Loucy (cell line): Measurements from ENCODE around the gene AKAP13.
"Not testable (repeated sequence)": the region's sequence is repeated elsewhere in the genome, so short reads cannot be mapped to it uniquely, and the experiment has no call there.

Source experiments
- H2AFZ ChIP-seq: fragments of 200-600 bp; sonication (generic); 2 replicates; pipeline ENCODE4 v1.6.0; 2016; ENCODE audit warnings: antibody characterized with exemption, mild to moderate bottlenecking, low read length, moderate library complexity
- H3F3A ChIP-seq: fragments of 200-600 bp; 2 replicates; pipeline ENCODE4 v1.6.0; 2016; ENCODE audit warnings: antibody characterized with exemption, low read depth, mild to moderate bottlenecking
- H3K27me3 ChIP-seq: fragments of 200-600 bp; sonication (generic); 2 replicates; pipeline ENCODE4 v1.6.1; 2014; ENCODE audit warnings: low read length, mild to moderate bottlenecking; ENCODE audit not compliant: insufficient read depth, poor library complexity, severe bottlenecking
- H3K36me3 ChIP-seq: fragments of 200-600 bp; sonication (generic); 2 replicates; pipeline ENCODE4 v1.6.1; 2016; ENCODE audit warnings: low read length; ENCODE audit not compliant: insufficient read depth
- H3K4me1 ChIP-seq: fragments of 200-600 bp; sonication (generic); 2 replicates; pipeline ENCODE4 v1.5.1; 2014; ENCODE audit warnings: low read length, mild to moderate bottlenecking; ENCODE audit not compliant: insufficient read depth, poor library complexity, severe bottlenecking
- H3K4me2 ChIP-seq: fragments of 200-600 bp; sonication (generic); 2 replicates; pipeline ENCODE4 v1.6.0; 2014; ENCODE audit warnings: antibody characterized with exemption, low read length, low read depth, mild to moderate bottlenecking; ENCODE audit not compliant: poor library complexity, severe bottlenecking
- H3K4me3 ChIP-seq: fragments of 200-600 bp; sonication (generic); 2 replicates; pipeline ENCODE4 v1.5.1; 2014; ENCODE audit warnings: low read length, mild to moderate bottlenecking, mixed read lengths; ENCODE audit not compliant: poor library complexity, severe bottlenecking
- H3K79me2 ChIP-seq: fragments of 200-600 bp; sonication (generic); 2 replicates; pipeline ENCODE4 v1.6.1; 2014; ENCODE audit warnings: low read length; ENCODE audit not compliant: insufficient read depth
- H3K9ac ChIP-seq: fragments of 200-600 bp; sonication (generic); 2 replicates; pipeline ENCODE4 v1.6.0; 2014; ENCODE audit warnings: mild to moderate bottlenecking, low read depth, low read length, moderate library complexity; ENCODE audit not compliant: poor library complexity, severe bottlenecking
- H3K9me2 ChIP-seq: fragments of 200-600 bp; sonication (generic); replicated peaks from 2 replicates; pipeline ENCODE4 v1.6.1; 2016; ENCODE audit warnings: low read depth, low read length, mixed read lengths
- H3K9me3 ChIP-seq: fragments of 200-600 bp; sonication (generic); 2 replicates; pipeline ENCODE4 v1.6.1; 2014; ENCODE audit warnings: mild to moderate bottlenecking, antibody characterized with exemption, low read length, low read depth; ENCODE audit not compliant: insufficient read depth
- H4K20me1 ChIP-seq: fragments of 200-600 bp; sonication (generic); 2 replicates; pipeline ENCODE4 v1.6.0; 2014; ENCODE audit warnings: antibody characterized with exemption, low read length, mild to moderate bottlenecking; ENCODE audit not compliant: insufficient read depth, poor library complexity, severe bottlenecking
- EZH2phosphoT487 ChIP-seq: fragments of 200-600 bp; IDR thresholded peaks from 2 replicates; pipeline ENCODE4 v1.6.1; 2018; ENCODE audit warnings: antibody characterized with exemption, mild to moderate bottlenecking, moderate library complexity, borderline replicate concordance
- TF ChIP-seq, protein P1 (sequence below): fragments of 200-600 bp; sonication (generic); conservative IDR thresholded peaks from 2 replicates; pipeline ENCODE4 v1.5.1; 2014; ENCODE audit warnings: mild to moderate bottlenecking, antibody characterized with exemption, low read length

AKAP13 gene

DNA sequence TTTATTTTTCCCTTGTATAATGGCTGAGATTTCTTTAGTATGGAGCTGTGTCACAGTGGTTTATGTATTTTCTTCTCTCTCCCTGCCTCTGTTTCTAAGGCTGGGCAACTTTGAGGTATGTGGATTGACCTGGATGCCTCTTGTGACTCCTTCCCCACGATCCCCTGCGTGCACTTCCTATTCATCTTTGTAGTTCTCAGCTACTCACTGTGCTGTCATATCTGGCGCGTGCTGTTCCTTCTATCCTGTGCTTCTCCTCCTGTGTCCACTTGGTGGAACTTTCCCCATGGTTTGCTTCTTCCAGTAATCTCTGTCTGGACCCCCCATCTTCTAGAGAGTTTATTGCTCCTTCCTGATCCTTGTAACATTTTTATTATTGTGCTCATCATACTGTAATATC lies 97.3 kb downstream of the AKAP13 start:
- Histone ChIP-seq H3K4me3 (no peak overlapping the region), H4K20me1 (peaks cover 8% of the 10 kb centered on the region), H2AFZ (no peak overlapping the region), H3F3A (no peaks in the 10 kb centered on the region), H3K36me3 (no peaks in the 10 kb centered on the region), H3K4me1 (peaks cover 57% of the 10 kb centered on the region), H3K27me3 (no peaks in the 10 kb centered on the region), H3K9me2 (no peaks in the 10 kb centered on the region), H3K9me3 (no peaks in the 10 kb centered on the region), H3K9ac (no peak overlapping the region), H3K79me2 (no peaks in the 10 kb centered on the region; the same call in none of the 2 replicates), H3K4me2 (no peak overlapping the region)
- TF ChIP-seq EZH2phosphoT487: no peak
- TF ChIP-seq, protein P1, sequence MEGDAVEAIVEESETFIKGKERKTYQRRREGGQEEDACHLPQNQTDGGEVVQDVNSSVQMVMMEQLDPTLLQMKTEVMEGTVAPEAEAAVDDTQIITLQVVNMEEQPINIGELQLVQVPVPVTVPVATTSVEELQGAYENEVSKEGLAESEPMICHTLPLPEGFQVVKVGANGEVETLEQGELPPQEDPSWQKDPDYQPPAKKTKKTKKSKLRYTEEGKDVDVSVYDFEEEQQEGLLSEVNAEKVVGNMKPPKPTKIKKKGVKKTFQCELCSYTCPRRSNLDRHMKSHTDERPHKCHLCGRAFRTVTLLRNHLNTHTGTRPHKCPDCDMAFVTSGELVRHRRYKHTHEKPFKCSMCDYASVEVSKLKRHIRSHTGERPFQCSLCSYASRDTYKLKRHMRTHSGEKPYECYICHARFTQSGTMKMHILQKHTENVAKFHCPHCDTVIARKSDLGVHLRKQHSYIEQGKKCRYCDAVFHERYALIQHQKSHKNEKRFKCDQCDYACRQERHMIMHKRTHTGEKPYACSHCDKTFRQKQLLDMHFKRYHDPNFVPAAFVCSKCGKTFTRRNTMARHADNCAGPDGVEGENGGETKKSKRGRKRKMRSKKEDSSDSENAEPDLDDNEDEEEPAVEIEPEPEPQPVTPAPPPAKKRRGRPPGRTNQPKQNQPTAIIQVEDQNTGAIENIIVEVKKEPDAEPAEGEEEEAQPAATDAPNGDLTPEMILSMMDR: no peak

DNA sequence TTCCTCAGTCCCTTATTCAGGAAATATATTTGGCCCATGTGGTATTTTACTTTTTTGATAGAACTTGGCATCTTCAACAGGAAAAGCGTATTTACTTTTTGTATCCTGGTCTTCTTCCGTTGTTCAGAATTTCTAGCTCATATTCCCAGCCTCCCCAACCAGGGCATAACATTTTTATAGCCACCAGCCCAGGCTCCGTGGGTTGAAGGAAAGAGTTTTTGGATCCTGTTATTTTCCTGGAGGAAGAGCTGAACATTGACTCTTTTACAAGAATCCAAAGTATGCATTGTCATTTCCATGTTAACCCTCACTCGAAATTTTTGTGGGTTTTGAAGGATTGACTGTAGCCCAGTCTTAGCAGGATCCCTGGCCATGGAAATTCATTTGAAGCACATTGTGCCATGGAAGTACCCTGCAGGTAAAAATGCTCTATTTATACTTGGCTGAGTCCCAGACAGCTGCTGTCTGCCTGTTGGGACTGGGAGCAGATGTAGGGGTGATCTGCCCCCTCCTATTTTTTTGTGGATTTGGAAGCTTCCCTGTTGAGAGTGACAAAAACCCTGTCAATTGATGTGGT lies 98.8 kb downstream of the AKAP13 start:
- TF ChIP-seq EZH2phosphoT487: no peak
- TF ChIP-seq, protein P1: no peak
- H3K9me2 ChIP-seq: no peaks in the 10 kb centered on the region
- H2AFZ ChIP-seq: no peak overlapping the region
- peaks cover 45% of the 10 kb centered on the region for H3K4me1 ChIP-seq
- H3K9ac ChIP-seq: no peak overlapping the region
- H3K4me2 ChIP-seq: no peak overlapping the region
- no peaks in the 10 kb centered on the region for H3K36me3 ChIP-seq
- H4K20me1 ChIP-seq: peaks cover 8% of the 10 kb centered on the region
- no peaks in the 10 kb centered on the region; the same call in none of the 2 replicates for H3K79me2 ChIP-seq
- H3K27me3 ChIP-seq: no peaks in the 10 kb centered on the region
- no peaks in the 10 kb centered on the region for H3K9me3 ChIP-seq
- no peak overlapping the region for H3K4me3 ChIP-seq
- H3F3A ChIP-seq: no peaks in the 10 kb centered on the region

DNA sequence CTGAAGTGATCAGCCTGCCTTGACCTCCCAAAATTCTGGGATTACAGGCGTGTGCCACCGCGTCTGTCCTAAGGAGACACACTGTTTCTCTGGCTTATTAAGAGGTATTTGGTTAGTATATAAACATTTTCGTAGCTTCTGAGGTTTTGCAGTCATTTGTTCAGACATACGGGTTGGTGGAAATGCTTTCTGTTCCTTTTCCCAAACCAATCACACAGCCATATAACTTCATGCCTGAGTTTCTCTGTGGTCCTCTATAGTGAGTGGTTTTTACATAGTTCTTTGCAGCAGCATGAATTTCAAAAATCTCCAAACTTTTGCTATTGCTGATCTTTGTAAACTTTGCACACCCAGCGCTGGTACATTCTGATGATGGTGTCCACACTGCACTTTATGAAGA lies 100.5 kb downstream of the AKAP13 start:
- no peaks in the 10 kb centered on the region for H3F3A ChIP-seq
- no peak overlapping the region for H3K4me3 ChIP-seq
- peaks cover 30% of the 10 kb centered on the region for H3K4me1 ChIP-seq
- no peak overlapping the region for H3K9ac ChIP-seq
- H3K4me2 ChIP-seq: peak overlapping the region; percentile 5
- peaks cover 8% of the 10 kb centered on the region for H4K20me1 ChIP-seq
- no peak for TF ChIP-seq EZH2phosphoT487
- TF ChIP-seq, protein P1: no peak
- H3K27me3 ChIP-seq: no peaks in the 10 kb centered on the region
- H3K9me3 ChIP-seq: no peaks in the 10 kb centered on the region
- no peak overlapping the region for H2AFZ ChIP-seq
- no peaks in the 10 kb centered on the region for H3K9me2 ChIP-seq
- H3K36me3 ChIP-seq: no peaks in the 10 kb centered on the region
- H3K79me2 ChIP-seq: no peaks in the 10 kb centered on the region; the same call in none of the 2 replicates

DNA sequence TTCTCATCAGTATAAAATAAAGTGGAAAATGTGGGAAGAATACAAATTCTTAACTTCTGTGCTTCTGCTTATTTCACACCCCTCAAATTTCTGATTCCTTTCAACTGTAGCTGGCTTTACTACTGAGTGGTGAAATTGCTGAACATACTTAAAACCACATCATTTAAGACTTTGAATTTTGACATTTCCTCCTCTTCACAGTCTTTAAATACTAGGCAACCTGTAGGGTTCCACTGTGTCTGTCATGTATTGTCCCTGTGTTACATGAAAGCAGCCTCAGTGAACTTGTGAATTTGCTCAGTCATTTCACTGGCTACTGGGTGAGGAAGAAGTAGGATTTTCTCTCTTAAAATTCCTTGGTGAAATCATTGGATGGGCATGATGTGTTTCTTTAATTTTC lies 101.1 kb downstream of the AKAP13 start:
- H3K9ac ChIP-seq, H3K4me3 ChIP-seq, H3K79me2 ChIP-seq, H3K9me2 ChIP-seq, H3K36me3 ChIP-seq, H2AFZ ChIP-seq, H3F3A ChIP-seq, H3K27me3 ChIP-seq, H3K9me3 ChIP-seq, H4K20me1 ChIP-seq: not testable (repeated sequence)
- H3K4me1 ChIP-seq: peaks cover 27% of the 10 kb centered on the region
- peak overlapping the region; percentile 5 for H3K4me2 ChIP-seq
